SU-DHL-6 (cell line): Measurements from ENCODE around the gene ALDH1A1.

Source experiments
- EZH2phosphoT487 ChIP-seq: fragments of 200-600 bp; sonication (generic), shearing (Covaris generic); conservative IDR thresholded peaks from 2 replicates; pipeline ENCODE4 v1.6.1; 2018; ENCODE audit warnings: mild to moderate bottlenecking, antibody characterized with exemption, low read length, moderate library complexity, mixed read lengths
- TF ChIP-seq, protein P1 (sequence below): fragments of 200-600 bp; sonication (generic); IDR thresholded peaks from one replicate; pipeline ENCODE4 v1.5.1; 2017; ENCODE audit warnings: antibody characterized with exemption, mild to moderate bottlenecking, low read length, moderate library complexity; ENCODE audit not compliant: insufficient read depth, poor library complexity, severe bottlenecking

GRCh38 chr9:72855890-72856523, 96.8 kb downstream of the ALDH1A1 start:
- TF ChIP-seq, protein P1, sequence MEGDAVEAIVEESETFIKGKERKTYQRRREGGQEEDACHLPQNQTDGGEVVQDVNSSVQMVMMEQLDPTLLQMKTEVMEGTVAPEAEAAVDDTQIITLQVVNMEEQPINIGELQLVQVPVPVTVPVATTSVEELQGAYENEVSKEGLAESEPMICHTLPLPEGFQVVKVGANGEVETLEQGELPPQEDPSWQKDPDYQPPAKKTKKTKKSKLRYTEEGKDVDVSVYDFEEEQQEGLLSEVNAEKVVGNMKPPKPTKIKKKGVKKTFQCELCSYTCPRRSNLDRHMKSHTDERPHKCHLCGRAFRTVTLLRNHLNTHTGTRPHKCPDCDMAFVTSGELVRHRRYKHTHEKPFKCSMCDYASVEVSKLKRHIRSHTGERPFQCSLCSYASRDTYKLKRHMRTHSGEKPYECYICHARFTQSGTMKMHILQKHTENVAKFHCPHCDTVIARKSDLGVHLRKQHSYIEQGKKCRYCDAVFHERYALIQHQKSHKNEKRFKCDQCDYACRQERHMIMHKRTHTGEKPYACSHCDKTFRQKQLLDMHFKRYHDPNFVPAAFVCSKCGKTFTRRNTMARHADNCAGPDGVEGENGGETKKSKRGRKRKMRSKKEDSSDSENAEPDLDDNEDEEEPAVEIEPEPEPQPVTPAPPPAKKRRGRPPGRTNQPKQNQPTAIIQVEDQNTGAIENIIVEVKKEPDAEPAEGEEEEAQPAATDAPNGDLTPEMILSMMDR: no peak
- TF ChIP-seq EZH2phosphoT487: no peak
